Daoy (cell line): ENCODE data around the gene XXYLT1. TPM values are rescaled to one million over a fixed set of nuclear protein-coding genes. Genes with fewer than 3 reads are reported as not detected.
"Not testable (repeated sequence)": the region's sequence is repeated elsewhere in the genome, so short reads cannot be mapped to it uniquely, and the experiment has no call there.

Experiments
- DNase-seq: peaks from one replicate; pipeline ENCODE4 v3.0.0-alpha.2; 2015; ENCODE audit warnings: low read depth
- total RNA-seq: library from RNA; depleted of rRNA; stranded (reverse); fragments of >200 nt; shearing (Covaris generic); gene quantifications from 2 replicates; pipeline ENCODE4 v1.2.3, GENCODE V29; 2014

The XXYLT1 gene
- total RNA-seq, 1 experiment from 2014 or later = 20.9 TPM

- DNase-seq = no peak
These were observed 227.2 kb downstream of the XXYLT1 start for GRCh38 chr3:195043607-195044339.

GRCh38 chr3:195042743-195043606 is 228.0 kb downstream of the XXYLT1 start:
- DNase-seq = no peak

GRCh38 chr3:195041871-195042742 is 228.9 kb downstream of the XXYLT1 start:
- DNase-seq = no peak

DNA sequence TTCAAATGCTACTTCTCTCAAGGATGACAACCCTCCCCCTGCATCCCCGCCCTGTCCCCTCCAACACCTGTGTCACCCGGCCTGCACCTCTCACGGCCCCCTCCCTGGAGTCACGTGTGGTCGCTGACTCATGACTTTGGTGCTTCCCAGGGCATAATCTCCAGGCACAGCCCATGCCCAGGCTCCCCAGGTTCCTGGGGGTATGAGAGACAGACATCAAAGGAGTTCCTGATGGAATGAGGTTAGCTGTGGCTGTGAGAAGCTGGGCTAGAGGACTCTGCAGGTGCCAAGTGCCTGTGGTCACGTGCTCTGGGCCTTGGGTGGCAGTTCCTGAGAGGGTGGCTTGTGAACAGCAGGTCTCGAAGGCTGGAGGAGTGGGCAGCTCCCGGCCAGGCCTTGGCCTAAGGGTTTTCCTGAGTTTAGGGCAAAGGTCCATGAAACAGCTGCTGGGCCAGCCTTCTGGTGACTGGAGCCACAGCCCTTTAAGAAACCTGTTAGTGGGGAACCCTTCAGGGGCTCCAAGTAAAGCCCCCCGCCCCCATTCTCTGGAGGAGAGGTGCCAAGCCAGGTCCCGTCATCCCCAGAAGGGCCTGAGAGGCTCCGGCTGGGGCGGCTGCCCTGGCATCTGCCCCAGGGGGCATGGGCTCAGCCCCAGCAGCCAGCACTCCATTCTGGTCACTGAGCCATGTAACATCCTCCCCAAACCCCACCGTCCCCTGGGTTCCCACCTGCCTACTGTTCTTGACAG is 230.0 kb downstream of the XXYLT1 start:
- DNase-seq = peak; percentile 35

DNA sequence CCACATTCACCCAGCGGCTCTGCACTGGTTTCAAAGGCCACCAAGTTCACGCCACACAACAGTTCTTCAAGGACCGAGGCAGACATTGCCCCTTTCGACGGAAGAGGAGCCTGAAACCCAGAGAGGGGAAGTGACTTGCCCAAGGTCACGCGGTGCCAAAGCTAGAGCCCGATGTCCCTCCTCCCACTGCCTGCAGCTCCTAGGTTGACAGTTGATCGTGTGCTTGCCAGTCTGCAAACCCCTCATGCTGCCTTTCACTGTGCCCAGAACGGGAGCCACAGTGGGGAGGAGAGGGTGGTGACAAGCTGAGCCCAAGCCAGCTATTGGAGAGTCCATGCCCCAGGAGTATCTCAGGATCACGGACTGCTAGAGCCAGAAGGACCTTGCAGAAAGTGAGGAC is 230.9 kb downstream of the XXYLT1 start:
- no peak for DNase-seq

- DNase-seq = no peak
These were observed 231.6 kb downstream of the XXYLT1 start for GRCh38 chr3:195039180-195039843.

- DNase-seq = no peak
These were observed 232.8 kb downstream of the XXYLT1 start for GRCh38 chr3:195038161-195038560.

- not testable (repeated sequence) for DNase-seq
These were observed 233.4 kb downstream of the XXYLT1 start for GRCh38 chr3:195037586-195037985.

- no peak for DNase-seq
These were observed 234.0 kb downstream of the XXYLT1 start for GRCh38 chr3:195036974-195037373.

GRCh38 chr3:195036574-195036973 is 234.4 kb downstream of the XXYLT1 start:
- DNase-seq = no peak

DNA sequence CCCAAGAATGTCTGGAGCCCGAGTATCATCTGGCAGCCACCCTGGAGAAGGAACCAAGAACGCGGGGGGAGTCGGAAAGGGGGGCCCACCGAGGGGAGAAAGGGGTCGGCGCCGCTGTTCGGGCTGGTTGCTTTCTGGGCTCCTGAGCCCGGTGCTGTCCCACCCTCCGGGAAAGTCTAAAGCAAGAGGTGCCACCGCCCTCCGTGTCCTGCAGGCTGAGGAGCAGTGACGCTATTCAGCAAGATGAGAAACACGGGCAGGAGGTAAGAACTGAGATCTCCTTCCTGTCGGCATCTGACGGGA is 234.8 kb downstream of the XXYLT1 start:
- no peak for DNase-seq

- no peak for DNase-seq
These were observed 235.4 kb downstream of the XXYLT1 start for GRCh38 chr3:195035345-195036202.

DNA sequence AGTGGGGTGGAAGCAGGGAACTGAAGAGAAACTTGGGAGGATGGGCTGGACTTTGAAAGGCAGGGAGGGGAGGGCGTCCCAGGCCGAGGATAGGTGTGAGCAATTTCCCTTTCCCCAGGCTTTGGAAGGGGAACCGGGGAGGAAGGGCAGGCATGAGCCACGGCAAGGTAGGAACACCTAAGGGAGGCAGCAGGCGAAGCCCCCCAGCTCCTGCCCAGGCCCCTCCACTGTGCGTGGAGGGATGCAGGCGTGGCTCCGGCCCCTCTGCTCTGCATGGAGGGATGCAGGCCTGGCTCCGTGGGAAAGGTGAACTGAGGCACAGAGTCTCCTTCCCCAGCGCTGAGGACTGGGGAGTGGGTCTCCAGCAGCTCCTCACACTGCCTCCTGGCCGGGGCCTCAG is 236.4 kb downstream of the XXYLT1 start:
- DNase-seq = no peak

DNA sequence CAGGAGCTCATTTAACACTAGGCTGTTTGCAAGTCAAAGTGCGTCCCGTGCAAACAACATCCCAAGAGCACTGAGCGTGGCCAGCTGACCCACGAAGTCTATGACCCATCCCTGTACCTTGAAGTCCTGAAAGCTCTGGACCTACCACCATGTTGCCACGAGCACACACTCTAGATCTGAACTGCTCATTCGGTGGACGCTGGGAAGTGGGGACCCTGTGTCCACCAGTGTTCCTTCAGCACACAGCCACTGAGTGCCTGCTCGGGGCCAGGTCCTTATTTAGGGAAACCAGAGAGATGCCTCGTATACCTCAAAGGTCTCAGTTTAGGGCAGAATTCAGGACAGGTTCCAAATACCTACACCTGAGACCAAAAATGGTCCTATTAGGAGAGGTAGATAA is 236.9 kb downstream of the XXYLT1 start:
- no peak for DNase-seq

GRCh38 chr3:195033531-195034091 is 237.3 kb downstream of the XXYLT1 start:
- peak; percentile 57 for DNase-seq

- DNase-seq = no peak
These were observed 238.0 kb downstream of the XXYLT1 start for GRCh38 chr3:195032955-195033354.

DNA sequence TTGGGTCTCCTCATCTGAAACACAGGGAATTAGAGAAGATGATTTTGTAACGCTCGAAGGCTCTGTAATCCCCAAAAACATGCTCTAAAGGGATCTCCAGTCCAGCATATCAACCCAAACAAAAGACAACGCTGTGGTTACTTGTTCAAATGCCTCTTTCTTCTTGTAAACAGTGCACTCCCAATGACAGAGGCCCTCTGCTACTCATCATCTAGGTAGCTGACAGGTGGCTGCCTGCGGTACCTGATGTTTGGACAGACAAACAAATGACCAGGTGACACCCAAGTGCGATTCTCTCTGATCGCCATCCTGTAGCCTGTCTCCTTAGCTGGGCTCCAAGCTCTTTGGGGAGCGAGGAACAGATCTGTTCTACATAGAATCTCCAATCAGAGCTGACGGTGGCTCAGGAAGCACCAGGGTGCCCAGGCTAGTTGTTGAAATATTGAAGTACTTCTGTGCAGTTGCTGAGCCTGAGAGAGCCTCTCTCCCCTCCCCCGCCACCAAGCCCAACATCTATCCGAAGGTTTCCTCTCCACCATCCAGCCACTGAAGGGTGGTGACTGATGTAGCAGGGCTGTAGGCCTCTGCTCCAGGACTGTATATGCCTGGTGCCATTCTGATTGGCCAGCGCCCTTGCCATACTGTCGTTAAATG is 238.7 kb downstream of the XXYLT1 start:
- DNase-seq = no peak

DNA sequence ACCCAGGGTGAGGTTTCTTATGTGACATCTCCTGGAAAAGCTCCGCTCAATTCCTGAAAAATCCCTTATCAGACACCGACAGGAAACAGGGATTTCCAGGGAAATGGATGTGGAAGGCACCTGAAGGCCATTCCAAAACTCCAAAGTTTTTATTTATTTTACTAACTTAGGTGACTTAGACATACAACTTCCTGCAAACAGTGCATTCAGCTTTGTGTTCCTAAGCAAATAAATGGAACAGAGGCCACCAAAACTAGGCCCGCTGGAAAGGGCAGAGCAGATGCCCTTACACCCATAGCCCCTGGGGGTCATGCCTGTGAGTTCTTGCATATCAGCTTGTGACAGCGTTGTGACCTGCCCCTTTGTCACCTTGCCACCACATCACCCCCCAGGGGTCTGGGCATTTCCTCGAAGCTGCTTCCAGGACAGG is 239.4 kb downstream of the XXYLT1 start:
- no peak for DNase-seq

GRCh38 chr3:195030791-195031321 is 240.1 kb downstream of the XXYLT1 start:
- peak; percentile 92 for DNase-seq
